Fibroblast of lung (primary cell): Measurements from ENCODE around the gene HRH1.

Experiments used
- CTCF ChIP-seq, 2 donors: IDR thresholded peaks in 1 of 2; conservative IDR thresholded peaks in 1 of 2; 1 replicate in 1 of 2; 2 replicates in 1 of 2; pipeline ENCODE4 v1.5.1; 2011 to 2012; ENCODE audit warnings: low read length in 2 of 2, control low read depth in 1 of 2, inconsistent platforms in 1 of 2, low read depth in 1 of 2, mild to moderate bottlenecking in 1 of 2
- EZH2 ChIP-seq: IDR thresholded peaks from 2 replicates; pipeline ENCODE4 v1.5.1; 2012; ENCODE audit warnings: low read length, control low read depth, mild to moderate bottlenecking; ENCODE audit errors: missing control alignments

DNA sequence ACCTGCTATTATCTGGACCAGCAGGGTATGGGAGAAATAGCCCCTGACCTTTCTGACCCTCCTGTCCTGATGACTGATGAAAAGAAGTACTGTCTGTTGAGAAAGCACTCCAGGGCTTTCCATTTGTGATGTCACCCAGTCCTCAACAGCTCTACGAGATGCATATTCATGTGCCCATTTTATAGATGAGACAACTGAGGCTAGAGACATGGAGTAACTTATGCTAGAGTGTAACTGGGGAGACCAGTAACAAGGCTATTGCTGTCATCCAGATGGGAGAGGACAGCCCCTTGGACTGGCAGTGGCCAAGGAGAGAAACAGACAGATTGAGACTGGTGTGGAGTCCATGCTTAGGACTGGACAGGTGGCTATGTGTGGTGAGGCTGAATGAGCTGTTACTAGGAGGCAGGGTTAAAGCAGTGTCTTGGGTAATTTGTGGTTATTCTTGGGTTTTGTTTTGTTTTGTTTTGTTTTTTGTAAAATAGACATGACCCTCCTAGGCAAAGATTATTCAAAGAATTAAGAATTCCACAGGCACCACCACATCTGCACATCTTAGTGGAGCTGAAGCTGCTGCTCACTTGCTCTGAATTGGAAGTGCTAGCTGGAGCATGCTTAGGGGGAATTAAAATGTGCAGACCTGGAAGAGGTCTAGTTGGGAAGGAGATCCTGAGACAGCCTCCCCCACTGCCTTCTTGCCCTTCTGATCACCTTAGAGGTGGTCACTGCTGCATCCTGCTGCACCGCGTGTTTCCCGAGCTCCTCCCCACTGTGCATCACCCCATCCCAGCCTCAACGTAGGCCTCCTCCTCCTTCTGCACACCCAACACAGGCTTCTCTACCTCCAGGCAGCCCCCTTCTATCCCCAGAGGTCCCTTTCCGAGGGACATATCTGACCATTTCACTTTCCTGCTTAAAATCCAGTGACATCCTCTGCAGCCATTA, 8.4 kb downstream of the HRH1 start:
- TF ChIP-seq CTCF (conservative IDR thresholded peaks at IDR 0.05 in 1 of 2, IDR thresholded peaks at IDR 0.05 in 1 of 2; ENCODE audit: low read depth in 1 of 2, low read length in 2 of 2) = no peak
- no peak for TF ChIP-seq EZH2
